HL-60/S4 treated with retinoic acid at 250 ng/mL for 4 days and 3 days (cell line): ENCODE measurements around the gene ZBTB46.

Experiments
- in situ Hi-C: fragments of 300-500 bp; cut with MboI; formaldehyde crosslinking; loops from 2 replicates; pipeline ENCODE4 v1.7.0; 2022; ENCODE audit warnings: low sequenced_read_pairs

ZBTB46 gene

DNA sequence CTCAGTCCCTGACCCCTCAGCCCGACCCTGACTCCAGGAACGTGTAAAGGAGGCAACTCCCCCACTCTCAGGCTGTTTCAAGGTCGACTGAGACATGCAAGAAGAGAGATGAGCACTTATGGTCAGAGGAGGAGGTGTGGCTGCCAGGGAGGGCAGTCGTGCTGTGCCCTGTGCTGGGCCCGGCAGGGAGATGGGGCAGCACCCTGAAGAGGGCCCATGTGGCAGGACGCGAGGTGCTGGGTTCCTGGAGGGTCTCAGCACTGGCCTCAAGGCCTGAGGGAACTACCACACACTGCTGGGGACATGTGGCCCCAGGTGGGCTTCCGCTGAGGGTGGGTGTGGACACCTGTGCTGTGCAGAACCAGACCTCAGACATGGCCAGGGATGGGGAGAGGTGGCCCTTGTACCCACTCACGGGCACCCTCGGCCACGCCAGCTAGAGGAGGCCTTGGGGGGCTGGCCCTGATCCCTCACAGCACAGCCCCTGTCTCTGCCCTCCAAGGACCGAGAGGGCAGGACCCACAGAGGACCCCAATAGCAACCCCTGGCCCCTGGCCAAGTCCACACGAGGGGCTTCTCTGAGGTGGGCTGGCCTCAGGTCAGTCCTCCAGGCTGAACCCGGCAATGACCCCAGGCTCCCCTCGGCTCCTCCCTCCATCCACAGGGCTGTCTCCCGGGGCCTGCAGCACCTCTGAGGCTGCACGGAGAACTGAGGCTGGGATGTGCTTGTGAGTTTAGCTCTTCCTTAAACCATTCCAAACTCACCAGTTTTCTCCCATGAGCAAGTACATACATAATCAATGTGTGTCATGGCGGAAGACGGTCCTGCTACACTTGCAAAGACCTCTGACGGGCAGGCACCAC, 82.8 kb downstream of the ZBTB46 start:
- in situ Hi-C loops = no loop called here

DNA sequence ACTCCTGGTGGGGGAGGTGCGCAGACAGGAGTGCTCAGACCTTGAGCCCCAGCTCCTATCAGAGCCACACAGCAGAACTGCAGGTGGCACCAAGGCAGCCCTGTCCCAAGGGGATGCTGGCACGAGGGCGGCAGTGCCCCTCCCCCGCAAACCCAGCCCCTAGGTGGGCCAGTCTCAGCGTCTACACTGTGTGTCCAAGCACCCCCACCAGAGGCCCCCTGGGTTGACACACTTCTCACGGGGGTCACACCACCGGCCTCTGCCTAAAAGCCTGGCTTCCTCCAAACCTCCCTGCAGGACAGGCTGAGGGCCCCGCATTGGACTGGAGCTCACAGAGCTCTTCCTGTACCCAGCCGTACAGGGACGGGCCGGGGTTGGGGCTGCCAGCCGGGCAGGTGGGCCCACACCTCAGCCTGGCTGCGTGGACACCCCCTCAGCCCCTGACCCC, 83.4 kb downstream of the ZBTB46 start:
- in situ Hi-C loops = no loop called here

DNA sequence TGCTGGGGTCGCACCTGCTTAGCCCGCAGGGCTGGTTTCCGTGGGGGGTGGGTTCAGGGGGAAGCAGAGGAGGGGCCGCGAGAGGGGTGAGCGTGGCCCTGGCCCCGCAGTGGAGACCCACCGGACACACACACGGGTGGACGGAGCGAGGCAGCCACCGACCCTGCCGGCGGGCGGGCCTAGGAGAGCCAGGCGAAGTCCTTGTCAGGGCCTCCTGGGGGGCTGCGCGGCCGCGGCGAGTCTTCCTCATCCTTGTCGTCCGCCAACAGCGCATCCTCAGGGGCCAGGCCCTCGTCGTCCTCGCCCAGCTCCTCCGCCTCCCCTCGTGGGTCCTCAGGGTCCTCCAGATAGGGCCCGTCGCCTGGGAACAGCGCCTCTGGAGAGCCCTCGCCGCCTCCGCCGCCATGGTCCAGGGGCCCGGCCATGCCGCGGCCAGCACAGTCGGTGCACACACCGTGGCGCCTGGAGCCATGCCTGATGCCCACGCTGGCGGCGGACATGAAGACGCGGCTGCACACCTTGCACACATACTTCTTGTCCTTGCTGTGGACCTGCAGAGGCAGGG, 84.2 kb downstream of the ZBTB46 start:
- in situ Hi-C loops = no loop called here

DNA sequence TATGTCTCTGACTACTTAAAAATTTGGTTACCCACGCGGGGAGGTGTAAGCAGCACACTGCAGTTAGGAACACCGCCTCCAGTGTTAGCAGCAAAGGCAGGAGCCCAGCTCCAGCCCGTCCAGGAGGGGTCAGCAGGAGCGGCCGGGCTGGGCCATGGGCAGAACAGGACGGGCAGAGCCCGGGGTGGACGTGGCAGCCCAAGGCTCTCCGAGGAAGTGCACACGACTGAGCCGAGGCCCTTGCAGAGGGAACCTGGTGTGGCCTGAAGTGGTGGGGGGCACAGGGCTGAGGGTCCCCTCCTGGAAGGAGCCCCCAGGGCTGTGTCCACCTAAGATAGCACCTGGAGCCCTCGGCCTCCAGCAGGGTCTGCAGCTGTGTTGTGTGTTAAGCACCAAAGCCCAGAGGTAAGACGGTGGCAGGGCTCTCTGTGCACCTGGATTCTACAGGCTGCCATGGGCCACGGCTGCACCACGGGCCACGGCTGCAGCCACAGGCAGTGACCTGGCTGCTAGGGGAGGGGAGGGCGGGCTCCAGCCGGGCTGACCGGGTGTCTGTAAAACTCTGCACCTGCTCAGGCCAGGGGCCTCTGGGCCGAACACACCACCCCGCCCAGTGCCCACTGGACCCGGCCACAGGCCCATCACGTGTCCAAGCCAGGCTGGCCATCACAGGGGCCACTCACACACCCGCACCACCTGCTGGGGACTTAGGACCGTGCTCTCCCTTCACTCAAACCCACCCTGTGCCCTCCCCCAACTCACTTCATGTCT, 84.9 kb downstream of the ZBTB46 start:
- in situ Hi-C loops = no loop called here

DNA sequence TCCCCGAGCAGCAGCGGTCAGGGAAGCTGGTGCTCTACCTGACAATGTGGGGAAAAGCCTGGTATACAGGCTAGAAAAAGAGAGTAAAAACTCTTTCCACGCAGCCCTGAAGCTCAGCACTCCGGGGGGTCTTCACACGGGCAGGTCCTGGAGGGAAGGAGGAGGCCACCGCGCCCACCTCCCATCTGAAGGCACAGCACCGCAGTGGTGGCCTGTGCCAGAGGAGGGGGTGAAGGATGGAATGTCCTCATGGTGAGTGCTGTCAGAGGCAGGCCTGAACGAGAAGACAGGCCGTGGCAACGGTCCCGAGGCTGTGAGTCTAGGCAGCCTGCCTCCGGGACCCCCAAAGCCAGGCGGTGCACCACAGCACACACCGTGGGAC, 85.6 kb downstream of the ZBTB46 start:
- in situ Hi-C loops = no loop called here

DNA sequence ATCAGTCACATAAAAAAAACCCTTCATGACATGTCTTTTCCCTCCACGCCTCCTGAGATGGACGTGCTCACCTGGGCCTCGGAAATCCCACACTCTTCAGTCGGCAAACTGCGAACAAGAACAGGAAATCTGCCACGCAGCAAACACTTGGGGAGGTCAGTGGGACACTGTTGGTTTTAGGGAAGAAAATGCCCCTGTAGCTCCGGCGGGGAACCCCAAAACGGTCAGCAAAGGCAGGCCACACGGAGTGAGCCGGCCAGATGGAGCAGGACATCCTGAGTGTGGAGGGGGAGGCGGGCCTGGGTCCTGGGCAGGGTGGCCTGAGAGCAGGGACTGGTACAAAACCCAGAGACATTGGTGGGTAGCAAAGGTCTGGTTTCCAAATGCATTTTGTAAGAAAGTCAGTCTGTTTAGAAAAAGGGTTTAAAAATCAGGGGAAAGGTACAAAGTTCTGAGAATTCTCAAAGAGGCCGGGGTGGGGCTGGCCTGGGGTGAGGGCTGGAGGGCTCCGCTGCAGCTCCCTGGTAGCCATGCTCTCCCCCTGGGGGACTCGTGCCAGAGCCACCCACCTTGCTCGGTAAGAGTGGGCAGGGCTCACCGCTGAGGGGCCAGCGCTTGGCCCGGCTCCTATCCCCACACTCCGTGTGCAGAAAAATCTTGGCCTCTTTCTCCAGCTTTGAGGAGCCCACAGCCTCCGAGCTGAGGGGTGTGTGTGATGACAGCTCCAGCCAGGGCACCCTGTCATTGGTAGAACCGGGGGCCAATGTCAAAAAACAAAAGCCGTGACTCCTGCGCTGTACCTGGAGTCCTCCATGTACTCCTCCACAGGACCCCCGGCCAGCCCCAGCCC, 86.3 kb downstream of the ZBTB46 start:
- in situ Hi-C loops = no loop called here

DNA sequence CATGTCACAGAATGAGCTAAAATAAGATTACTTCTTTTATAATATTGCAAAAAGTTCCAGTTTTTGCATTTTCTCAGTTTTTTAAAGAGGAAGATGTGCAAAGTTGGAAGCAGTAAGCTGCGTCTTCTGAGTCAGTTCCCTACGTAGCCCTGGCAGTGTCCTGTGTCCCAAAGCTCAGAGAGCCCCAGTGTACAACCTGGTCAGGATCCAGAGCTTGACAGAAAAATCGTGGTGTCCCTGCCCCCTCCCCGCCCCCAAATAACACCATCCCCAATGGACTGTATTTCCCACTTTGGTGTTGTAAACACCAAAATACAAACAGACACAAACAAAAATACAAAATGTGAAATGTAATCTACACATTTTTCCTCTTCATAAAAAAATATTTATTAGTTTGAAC, 86.9 kb downstream of the ZBTB46 start:
- in situ Hi-C loops = no loop called here

DNA sequence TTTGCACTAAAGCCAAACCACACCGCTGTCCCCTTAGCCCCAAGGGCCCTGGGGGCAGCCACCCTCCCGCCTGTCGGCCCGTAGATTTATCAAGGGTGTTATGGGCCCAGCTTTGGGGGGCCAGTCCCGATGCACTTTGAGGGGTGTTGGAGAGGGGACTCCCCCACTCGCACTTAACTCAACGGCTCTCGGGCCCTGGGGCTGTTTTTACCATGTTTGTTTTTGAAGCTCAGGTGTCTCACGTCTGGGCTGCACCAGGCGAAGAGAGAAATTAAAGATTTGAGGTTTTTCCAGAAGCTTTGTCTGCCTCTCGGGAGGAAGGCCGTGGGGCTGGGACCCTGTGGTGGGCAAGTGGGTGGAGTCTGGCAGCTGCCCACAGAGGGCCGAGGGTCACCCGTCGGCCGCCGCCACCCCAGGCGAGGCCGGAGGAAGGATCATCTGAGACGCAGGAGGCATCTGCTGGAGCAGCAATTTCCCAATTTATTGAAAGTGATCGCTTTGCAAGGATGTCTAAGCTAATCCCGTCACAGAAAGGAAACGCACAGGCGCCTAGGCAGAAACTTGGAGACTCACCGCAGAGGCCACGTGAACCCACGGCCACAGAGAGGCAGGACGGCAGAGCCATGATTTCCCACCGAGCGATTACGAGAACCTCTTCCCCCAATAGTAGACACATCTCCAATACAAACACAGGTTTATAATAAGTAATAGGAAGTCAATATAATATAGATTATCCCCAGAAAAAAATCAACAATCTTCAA, 87.7 kb downstream of the ZBTB46 start:
- in situ Hi-C loops = no loop called here

DNA sequence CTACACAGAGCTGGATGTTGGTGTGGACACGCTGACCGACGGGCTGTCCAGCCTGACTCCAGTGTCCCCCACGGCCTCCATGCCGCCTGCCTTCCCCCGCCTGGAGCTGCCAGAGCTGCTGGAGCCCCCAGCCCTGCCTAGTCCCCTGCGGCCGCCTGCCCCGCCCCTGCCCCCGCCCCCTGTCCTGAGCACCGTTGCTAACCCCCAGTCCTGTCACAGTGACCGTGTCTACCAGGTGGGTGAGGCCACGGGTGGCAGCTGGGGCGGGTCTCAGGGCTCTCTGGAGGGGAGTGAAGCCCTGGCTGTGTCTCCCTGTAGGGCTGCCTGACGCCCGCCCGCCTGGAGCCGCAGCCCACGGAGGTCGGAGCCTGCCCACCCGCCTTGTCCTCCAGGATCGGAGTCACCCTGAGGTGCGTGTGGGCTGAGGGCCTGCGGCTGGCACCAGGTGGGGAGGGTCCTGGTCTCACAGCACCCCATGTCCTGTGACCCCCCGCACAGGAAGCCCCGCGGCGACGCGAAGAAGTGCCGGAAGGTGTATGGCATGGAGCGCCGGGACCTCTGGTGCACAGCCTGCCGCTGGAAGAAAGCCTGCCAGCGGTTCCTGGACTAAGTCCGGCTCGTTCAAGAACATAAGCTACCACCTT, 88.6 kb downstream of the ZBTB46 start:
- in situ Hi-C loops = no loop called here

DNA sequence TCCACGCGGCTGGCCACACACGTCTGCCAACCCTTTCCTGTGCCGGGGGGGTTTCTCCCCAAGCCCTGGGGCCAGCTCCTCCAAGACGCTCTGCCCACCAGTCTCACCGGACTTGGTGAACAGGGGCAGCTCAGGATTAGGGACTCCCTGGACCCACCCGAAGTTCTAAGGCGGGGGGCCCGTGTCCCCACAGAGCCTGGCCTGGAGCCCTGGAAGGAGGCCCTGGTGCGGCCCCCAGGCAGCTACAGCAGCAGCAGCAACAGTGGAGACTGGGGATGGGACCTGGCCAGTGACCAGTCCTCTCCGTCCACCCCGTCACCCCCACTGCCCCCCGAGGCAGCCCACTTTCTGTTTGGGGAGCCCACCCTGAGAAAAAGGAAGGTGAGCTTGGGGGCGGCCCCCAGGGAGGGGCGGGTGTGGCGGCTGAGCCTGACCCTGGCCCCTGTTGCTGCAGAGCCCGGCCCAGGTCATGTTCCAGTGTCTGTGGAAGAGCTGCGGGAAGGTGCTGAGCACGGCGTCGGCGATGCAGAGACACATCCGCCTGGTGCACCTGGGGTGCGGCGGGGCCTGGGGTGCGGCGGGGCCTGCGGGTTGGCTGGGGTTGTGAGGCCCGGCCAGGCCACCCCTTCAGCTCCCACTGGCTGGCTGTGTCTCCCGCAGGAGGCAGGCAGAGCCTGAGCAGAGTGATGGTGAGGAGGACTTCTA, 89.2 kb downstream of the ZBTB46 start:
- in situ Hi-C loops = no loop called here

DNA sequence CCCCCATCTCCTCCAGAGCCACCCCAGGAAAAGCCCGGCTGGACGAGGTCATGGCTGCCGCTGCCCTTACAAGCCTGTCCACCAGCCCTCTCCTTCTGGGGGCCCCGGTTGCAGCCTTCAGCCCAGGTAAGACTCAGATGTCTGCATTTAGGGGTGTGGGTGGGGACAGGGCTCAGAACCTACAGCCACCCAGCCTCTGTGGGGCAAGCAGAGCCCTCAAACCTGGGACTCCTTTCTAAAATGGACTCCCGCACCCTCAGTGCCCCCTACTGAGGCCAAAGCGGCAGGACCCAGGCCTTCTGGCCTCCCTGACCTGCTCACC, 89.7 kb downstream of the ZBTB46 start:
- in situ Hi-C loops = no loop called here

DNA sequence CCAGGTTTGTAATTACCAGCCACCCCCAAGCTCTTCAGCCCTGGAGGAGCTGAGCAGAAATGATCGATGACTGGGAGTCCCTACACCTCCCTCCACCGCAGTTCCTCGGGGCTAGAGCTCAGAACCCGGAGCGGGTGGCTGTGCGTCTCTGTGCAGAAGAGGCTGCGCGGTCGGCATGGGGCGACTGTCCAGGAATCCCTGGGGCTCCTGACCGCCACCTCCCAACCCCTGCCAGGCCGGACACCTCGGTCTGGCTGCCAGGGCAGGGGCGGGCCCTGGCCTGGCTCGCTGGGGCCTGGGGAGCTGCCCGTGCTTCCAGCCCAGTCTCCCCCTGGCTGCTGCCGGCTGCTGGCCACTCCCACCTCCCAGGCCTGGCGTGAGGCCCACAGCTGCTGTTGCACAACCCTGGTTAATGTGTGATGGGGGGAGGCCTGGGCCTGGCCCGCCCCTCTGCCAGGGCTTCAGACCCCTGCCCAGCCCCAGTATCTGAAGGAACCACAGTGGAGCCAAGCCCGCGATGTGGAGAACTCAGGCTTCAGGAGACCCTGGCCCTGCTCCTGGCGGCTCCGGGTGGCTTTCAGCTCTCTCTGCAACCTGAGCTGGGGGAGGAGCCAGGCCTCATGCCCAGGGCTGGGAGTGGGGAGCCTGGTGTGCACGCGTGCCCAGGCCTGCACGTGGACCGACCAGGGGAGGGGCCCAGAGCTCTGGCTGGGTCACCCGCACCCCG, 90.3 kb downstream of the ZBTB46 start:
- in situ Hi-C loops = no loop called here

DNA sequence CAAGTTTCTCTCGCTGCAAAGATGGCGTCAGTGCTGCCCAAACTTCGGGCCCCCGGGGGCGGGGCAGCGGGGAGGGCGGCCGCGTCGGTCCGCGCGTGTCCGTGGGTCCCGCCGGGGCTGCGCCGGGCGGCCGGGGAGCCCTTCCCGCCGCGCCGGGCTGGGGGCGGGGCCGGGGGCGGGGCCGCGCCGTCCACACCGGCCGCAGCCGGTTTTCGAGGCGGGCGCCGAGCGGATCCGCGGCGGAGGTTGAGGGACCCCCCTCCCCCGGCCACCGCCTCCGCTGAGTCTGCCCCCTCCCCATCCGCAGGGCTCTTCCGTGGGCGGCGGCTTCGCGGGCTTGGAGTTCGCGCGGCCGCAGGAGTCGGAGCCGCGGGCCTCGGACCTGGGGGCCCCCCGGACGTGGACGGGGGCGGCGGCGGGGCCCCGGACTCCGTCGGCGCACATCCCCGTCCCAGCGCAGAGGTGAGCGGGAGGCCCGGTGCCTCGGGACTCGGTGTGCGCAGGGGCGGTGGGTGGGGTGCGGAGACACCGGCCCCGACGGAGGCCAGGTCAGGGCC, 90.9 kb downstream of the ZBTB46 start:
- in situ Hi-C loops = no loop called here

DNA sequence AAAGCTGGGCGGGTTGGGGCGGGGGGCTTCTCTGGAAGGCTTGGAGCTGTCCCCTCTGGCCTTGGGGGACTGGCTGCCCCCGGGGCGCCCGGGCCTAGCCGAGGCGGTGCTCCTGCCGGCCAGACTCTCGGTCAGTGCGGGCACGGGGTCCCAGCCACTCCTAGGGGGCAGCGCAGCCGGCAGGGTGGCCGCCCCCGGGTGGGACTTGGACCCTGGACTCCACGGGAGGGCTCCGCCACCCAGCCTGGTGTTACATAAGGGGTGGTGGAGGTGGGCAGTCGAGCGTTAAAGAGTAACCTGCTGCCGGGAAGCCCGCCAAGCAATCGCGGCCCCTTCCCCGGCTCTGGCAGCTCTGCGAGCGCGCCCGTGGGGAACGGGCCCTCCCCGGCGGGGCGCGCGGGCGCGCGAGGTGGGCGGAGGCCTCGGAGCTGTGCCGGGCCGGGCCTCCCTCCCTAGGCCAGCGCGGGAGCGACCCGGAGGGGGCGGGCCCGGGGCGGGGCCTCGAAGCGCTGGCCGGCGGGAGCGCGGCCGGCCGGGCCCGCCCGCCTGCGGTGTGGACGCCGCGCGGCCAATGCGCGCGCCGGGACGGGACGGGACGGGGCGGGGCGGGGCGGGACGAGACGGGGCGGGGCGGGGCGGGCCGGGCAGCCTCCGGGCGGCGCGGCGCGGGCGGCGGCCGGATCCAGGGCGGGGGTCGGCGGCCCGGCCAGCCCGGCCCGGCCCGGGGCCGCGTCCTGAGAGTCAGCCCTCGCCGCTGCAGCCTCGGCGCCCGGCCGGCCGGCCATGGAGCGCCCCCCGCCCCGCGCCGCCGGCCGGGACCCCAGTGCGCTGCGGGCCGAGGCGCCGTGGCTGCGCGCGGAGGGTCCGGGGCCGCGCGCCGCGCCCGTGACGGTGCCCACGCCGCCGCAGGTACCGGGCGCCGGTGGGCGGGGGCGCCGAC, 91.7 kb downstream of the ZBTB46 start, which contains the start of gene SLC2A4RG:
TSS of gene SLC2A4RG (plus strand) at position 647 of the 940 bp plus-strand sequence. CDS start at position 784, 137 bp downstream.
- in situ Hi-C loops = no loop called here

DNA sequence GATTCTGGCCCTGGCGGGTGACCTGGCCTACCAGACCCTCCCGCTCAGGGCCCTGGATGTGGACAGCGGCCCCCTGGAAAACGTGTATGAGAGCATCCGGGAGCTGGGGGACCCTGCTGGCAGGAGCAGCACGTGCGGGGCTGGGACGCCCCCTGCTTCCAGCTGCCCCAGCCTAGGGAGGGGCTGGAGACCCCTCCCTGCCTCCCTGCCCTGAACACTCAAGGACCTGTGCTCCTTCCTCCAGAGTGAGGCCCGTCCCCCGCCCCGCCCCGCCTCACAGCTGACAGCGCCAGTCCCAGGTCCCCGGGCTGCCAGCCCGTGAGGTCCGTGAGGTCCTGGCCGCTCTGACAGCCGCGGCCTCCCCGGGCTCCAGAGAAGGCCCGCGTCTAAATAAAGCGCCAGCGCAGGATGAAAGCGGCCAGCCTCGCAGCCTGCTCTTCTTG, 92.4 kb downstream of the ZBTB46 start:
- in situ Hi-C loops = no loop called here

DNA sequence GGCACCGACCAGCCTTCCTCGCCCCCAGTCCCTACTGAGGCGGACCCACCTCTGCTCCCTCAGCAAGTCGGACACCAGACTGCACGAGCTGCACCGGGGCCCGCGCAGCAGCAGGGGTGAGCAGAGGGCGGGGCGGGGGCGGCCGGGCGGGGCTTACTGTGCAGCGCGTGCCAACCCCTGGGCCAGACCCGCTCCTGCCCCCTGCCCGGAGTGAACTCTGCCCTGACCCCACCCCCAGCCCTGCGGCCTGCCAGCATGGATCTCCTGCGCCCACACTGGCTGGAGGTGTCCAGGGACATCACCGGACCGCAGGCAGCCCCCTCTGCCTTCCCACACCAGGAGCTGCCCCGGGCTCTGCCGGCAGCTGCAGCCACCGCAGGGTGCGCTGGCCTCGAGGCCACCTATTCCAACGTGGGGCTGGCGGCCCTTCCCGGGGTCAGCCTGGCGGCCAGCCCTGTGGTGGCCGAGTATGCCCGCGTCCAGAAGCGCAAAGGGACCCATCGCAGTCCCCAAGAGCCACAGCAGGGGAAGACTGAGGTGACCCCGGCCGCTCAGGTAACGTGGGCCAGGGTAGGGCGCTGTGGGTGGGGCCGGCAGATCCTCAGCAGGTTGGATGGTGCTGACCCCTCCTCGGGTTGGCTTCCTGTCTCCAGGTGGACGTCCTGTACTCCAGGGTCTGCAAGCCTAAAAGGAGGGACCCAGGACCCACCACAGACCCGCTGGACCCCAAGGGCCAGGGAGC, 92.9 kb downstream of the ZBTB46 start:
- in situ Hi-C loops = no loop called here

DNA sequence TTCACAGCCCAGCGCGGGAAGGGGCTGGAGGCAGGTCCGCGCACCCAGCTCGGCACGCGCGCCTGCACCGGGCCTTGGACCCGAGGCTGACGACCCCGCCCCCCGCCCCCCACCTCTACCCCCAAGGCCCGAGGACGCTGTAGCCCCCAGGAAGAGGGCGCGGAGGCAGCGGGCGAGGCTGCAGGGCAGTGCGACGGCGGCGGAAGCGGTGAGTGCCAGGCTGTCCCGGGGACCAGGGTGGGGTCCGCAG, 93.4 kb downstream of the ZBTB46 start:
- in situ Hi-C loops = no loop called here
